Measurements from ENCODE around the gene PCSK4.

PCSK4 gene

GRCh38 chr19:1509602-1510441 is 19.7 kb upstream of the PCSK4 start:
- H3K4me1 ChIP-seq, result peaks cover 0 to 42% (median 23%) of the 10 kb centered on the region in 4 donors
- no peak for DNase-seq
- H3K4me3 ChIP-seq, result no peak overlapping the region
- H3K36me3 ChIP-seq, result no peaks in the 10 kb centered on the region
- no peak for TF ChIP-seq CTCF (IDR thresholded peaks at IDR 0.05)
- H3K27ac ChIP-seq, result no peak overlapping the region
- peaks cover 0 to 8% (median 0%) of the 10 kb centered on the region in 3 donors for H3K9me3 ChIP-seq
- intact Hi-C loops (cut with DNase I; ENCODE audit: low total_unique reads), result no loop called here
- H3K27me3 ChIP-seq, result peaks cover 0 to 58% of the 10 kb centered on the region in 2 donors

- no peak for DNase-seq
- peaks cover 0 to 8% (median 0%) of the 10 kb centered on the region in 3 donors for H3K9me3 ChIP-seq
- peaks cover 0 to 42% (median 22%) of the 10 kb centered on the region in 4 donors for H3K4me1 ChIP-seq
- H3K27ac ChIP-seq, result peak overlapping the region; percentile 76 to 77
- intact Hi-C loops (cut with DNase I; ENCODE audit: low total_unique reads), result no loop called here
- no peaks in the 10 kb centered on the region for H3K36me3 ChIP-seq
- peak overlapping the region; percentile 44 to 49 for H3K4me3 ChIP-seq
- H3K27me3 ChIP-seq, result peaks cover 0 to 57% of the 10 kb centered on the region in 2 donors
- TF ChIP-seq CTCF (IDR thresholded peaks at IDR 0.05), result no peak
Measured at GRCh38 chr19:1508507-1508856, 18.3 kb upstream of the PCSK4 start.

- peak; percentile 91 to 93 for DNase-seq
- intact Hi-C loops (cut with DNase I; ENCODE audit: low total_unique reads), result no loop called here
- H3K9me3 ChIP-seq, result peaks cover 0 to 8% (median 0%) of the 10 kb centered on the region in 3 donors
- no peaks in the 10 kb centered on the region for H3K36me3 ChIP-seq
- H3K27me3 ChIP-seq, result peaks cover 0 to 57% of the 10 kb centered on the region in 2 donors
- peak overlapping the region; percentile 44 to 49 for H3K4me3 ChIP-seq
- H3K27ac ChIP-seq, result peak overlapping the region; percentile 76 to 77
- peak in 1 of 2 experiments; percentile 18 for TF ChIP-seq CTCF (IDR thresholded peaks at IDR 0.05)
- H3K4me1 ChIP-seq, result peaks cover 0 to 42% (median 21%) of the 10 kb centered on the region in 4 donors
Measured at GRCh38 chr19:1507763-1508506, 17.8 kb upstream of the PCSK4 start.

GRCh38 chr19:1507192-1507660 is 17.1 kb upstream of the PCSK4 start:
- no peak for TF ChIP-seq CTCF (IDR thresholded peaks at IDR 0.05)
- peaks cover 0 to 57% of the 10 kb centered on the region in 2 donors for H3K27me3 ChIP-seq
- H3K36me3 ChIP-seq, result no peaks in the 10 kb centered on the region
- DNase-seq, result no peak
- peak overlapping the region in 1 of 2 donors; percentile 49 for H3K4me3 ChIP-seq
- peaks cover 0 to 8% (median 0%) of the 10 kb centered on the region in 3 donors for H3K9me3 ChIP-seq
- peaks cover 0 to 38% (median 18%) of the 10 kb centered on the region in 4 donors for H3K4me1 ChIP-seq
- intact Hi-C loops (cut with DNase I; ENCODE audit: low total_unique reads), result no loop called here
- H3K27ac ChIP-seq, result peak overlapping the region; percentile 76 to 77

GRCh38 chr19:1505991-1506881 is 16.1 kb upstream of the PCSK4 start:
- DNase-seq, result no peak
- Histone ChIP-seq H3K4me1 (peaks cover 0 to 29% (median 18%) of the 10 kb centered on the region in 4 donors), H3K4me3 (no peak overlapping the region), H3K36me3 (no peaks in the 10 kb centered on the region), H3K27me3 (peaks cover 0 to 57% of the 10 kb centered on the region in 2 donors), H3K27ac (no peak overlapping the region), H3K9me3 (peaks cover 0 to 8% (median 0%) of the 10 kb centered on the region in 3 donors)
- no peak for TF ChIP-seq CTCF (IDR thresholded peaks at IDR 0.05)
- intact Hi-C loops (cut with DNase I; ENCODE audit: low total_unique reads), result no loop called here

Measured in tibial artery (tissue), 4 donors.